Measurements from ENCODE around the gene PROKR1. TPM values are rescaled to one million over a fixed set of nuclear protein-coding genes. Genes with fewer than 3 reads are reported as not detected.

PROKR1 gene
- total and polyA plus RNA-seq, 2 donors (not counting 1 experiment from before 2014, with no cell fraction given) = not detected

DNA sequence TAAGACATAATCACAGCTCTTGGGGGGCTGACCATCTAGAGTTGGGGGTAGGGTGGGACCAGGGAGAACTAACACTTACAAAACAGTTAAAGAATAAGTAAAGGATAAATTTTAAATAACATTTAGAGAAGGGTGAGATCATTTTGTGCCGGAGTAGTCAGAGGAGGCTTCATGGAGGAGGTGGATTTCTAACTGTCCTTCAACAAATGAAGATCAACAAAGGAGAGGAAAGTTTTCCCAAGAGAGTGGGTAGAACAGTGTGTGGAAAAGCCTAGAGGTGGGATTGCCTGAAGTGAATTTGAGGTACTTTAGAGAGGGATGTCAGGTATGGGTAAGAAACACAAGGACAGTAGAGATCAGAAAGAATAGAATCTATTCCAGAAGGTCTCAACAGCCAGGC is 7.3 kb downstream of the PROKR1 start:
- H2AFZ ChIP-seq (ENCODE audit: low read length) = no peak overlapping the region
- no peak overlapping the region for H3K4me3 ChIP-seq (replicated peaks in 1 of 4; ENCODE audit: control extremely low read depth in 1 of 4, insufficient read depth in 1 of 4, low read depth in 3 of 4, low read length in 4 of 4)
- no peaks in the 10 kb centered on the region for H3K9me3 ChIP-seq (ENCODE audit: control insufficient read depth, insufficient read depth, low read depth, low read length)
- no peaks in the 10 kb centered on the region for H3K36me3 ChIP-seq (ENCODE audit: control insufficient read depth, insufficient read depth, low read length)
- no peak overlapping the region for H3K4me2 ChIP-seq (ENCODE audit: extremely low read depth, insufficient read depth, low read length)
- no peaks in the 10 kb centered on the region for H4K20me1 ChIP-seq (ENCODE audit: control insufficient read depth, extremely low read depth, insufficient read depth, low read length)
- H3K79me2 ChIP-seq (ENCODE audit: control insufficient read depth, insufficient read depth, low read length) = no peaks in the 10 kb centered on the region
- no peak for DNase-seq (ENCODE audit: low read depth in 2 of 2)
- H3K4me1 ChIP-seq (ENCODE audit: control insufficient read depth, extremely low read depth, insufficient read depth, low read length) = no peaks in the 10 kb centered on the region
- H3K9ac ChIP-seq (ENCODE audit: insufficient read depth, low read length) = no peak overlapping the region
- H3K27me3 ChIP-seq (ENCODE audit: control insufficient read depth, insufficient read depth, low read length) = peaks cover 6% of the 10 kb centered on the region
- H3K27ac ChIP-seq (ENCODE audit: insufficient read depth, low read length) = no peak overlapping the region
- TF ChIP-seq, protein P1, sequence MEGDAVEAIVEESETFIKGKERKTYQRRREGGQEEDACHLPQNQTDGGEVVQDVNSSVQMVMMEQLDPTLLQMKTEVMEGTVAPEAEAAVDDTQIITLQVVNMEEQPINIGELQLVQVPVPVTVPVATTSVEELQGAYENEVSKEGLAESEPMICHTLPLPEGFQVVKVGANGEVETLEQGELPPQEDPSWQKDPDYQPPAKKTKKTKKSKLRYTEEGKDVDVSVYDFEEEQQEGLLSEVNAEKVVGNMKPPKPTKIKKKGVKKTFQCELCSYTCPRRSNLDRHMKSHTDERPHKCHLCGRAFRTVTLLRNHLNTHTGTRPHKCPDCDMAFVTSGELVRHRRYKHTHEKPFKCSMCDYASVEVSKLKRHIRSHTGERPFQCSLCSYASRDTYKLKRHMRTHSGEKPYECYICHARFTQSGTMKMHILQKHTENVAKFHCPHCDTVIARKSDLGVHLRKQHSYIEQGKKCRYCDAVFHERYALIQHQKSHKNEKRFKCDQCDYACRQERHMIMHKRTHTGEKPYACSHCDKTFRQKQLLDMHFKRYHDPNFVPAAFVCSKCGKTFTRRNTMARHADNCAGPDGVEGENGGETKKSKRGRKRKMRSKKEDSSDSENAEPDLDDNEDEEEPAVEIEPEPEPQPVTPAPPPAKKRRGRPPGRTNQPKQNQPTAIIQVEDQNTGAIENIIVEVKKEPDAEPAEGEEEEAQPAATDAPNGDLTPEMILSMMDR (conservative IDR thresholded peaks at IDR 0.05 in 1 of 2, IDR thresholded peaks at IDR 0.05 in 1 of 2; ENCODE audit: low read depth in 1 of 2, low read length in 2 of 2) = no peak
- TF ChIP-seq EZH2 (IDR thresholded peaks at IDR 0.05; ENCODE audit: low read length, missing control alignments) = no peak

- no peak overlapping the region for H3K4me3 ChIP-seq (replicated peaks in 1 of 4; ENCODE audit: control extremely low read depth in 1 of 4, insufficient read depth in 1 of 4, low read depth in 3 of 4, low read length in 4 of 4)
Observed at GRCh38 chr2:68653034-68653433, 9.7 kb downstream of the PROKR1 start.

DNA sequence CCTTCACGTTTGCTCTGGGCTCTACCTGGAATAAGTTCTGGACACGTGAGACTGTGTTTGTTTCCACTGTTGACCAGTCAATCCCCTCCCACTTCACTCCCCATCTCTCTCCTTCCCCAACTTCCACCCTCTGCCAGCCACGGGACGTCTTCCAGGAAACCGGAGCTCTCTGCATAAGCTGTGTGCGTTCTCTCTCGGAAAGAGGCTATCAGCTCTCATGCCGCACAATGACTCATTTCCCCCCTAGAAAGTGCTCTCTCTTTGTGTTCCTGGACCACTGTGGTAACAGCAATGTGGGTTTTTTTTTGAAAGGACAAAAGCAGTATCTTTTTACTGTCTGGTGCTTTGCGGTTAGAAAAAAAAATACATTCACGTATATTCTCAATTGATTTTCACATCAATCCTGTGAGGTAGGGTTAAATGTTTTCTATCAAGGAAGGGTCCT is 10.2 kb downstream of the PROKR1 start:
- no peak overlapping the region for H2AFZ ChIP-seq (ENCODE audit: low read length)

More at GRCh38 chr2:68653034-68653433, 9.7 kb downstream of the PROKR1 start:
- H3K27ac ChIP-seq (ENCODE audit: insufficient read depth, low read length) = no peak overlapping the region
- no peaks in the 10 kb centered on the region for H3K27me3 ChIP-seq (ENCODE audit: control insufficient read depth, insufficient read depth, low read length)
- no peaks in the 10 kb centered on the region for H3K79me2 ChIP-seq (ENCODE audit: control insufficient read depth, insufficient read depth, low read length)
- H3K4me1 ChIP-seq (ENCODE audit: control insufficient read depth, extremely low read depth, insufficient read depth, low read length) = no peaks in the 10 kb centered on the region
- no peaks in the 10 kb centered on the region for H3K9me3 ChIP-seq (ENCODE audit: control insufficient read depth, insufficient read depth, low read depth, low read length)
- no peaks in the 10 kb centered on the region for H3K36me3 ChIP-seq (ENCODE audit: control insufficient read depth, insufficient read depth, low read length)
- TF ChIP-seq EZH2 (IDR thresholded peaks at IDR 0.05; ENCODE audit: low read length, missing control alignments) = no peak
- TF ChIP-seq, protein P1 (conservative IDR thresholded peaks at IDR 0.05 in 1 of 2, IDR thresholded peaks at IDR 0.05 in 1 of 2; ENCODE audit: low read depth in 1 of 2, low read length in 2 of 2) = no peak
- H4K20me1 ChIP-seq (ENCODE audit: control insufficient read depth, extremely low read depth, insufficient read depth, low read length) = no peaks in the 10 kb centered on the region
- peak in 1 of 2 donors; percentile 16 for DNase-seq (ENCODE audit: low read depth in 2 of 2)
- H2AFZ ChIP-seq (ENCODE audit: low read length) = no peak overlapping the region
- no peak overlapping the region for H3K4me2 ChIP-seq (ENCODE audit: extremely low read depth, insufficient read depth, low read length)
- no peak overlapping the region for H3K9ac ChIP-seq (ENCODE audit: insufficient read depth, low read length)

More for the DNA sequence above, 10.2 kb downstream of the PROKR1 start:
- peak; percentile 53 to 90 for DNase-seq (ENCODE audit: low read depth in 2 of 2)
- TF ChIP-seq EZH2 (IDR thresholded peaks at IDR 0.05; ENCODE audit: low read length, missing control alignments) = no peak
- TF ChIP-seq, protein P1 (conservative IDR thresholded peaks at IDR 0.05 in 1 of 2, IDR thresholded peaks at IDR 0.05 in 1 of 2; ENCODE audit: low read depth in 1 of 2, low read length in 2 of 2) = no peak
- H3K79me2 ChIP-seq (ENCODE audit: control insufficient read depth, insufficient read depth, low read length) = no peaks in the 10 kb centered on the region
- no peak overlapping the region for H3K4me2 ChIP-seq (ENCODE audit: extremely low read depth, insufficient read depth, low read length)
- no peak overlapping the region for H3K4me3 ChIP-seq (replicated peaks in 1 of 4; ENCODE audit: control extremely low read depth in 1 of 4, insufficient read depth in 1 of 4, low read depth in 3 of 4, low read length in 4 of 4)
- no peaks in the 10 kb centered on the region for H3K9me3 ChIP-seq (ENCODE audit: control insufficient read depth, insufficient read depth, low read depth, low read length)
- H3K36me3 ChIP-seq (ENCODE audit: control insufficient read depth, insufficient read depth, low read length) = no peaks in the 10 kb centered on the region
- H4K20me1 ChIP-seq (ENCODE audit: control insufficient read depth, extremely low read depth, insufficient read depth, low read length) = no peaks in the 10 kb centered on the region
- no peak overlapping the region for H3K27ac ChIP-seq (ENCODE audit: insufficient read depth, low read length)
- H3K4me1 ChIP-seq (ENCODE audit: control insufficient read depth, extremely low read depth, insufficient read depth, low read length) = no peaks in the 10 kb centered on the region
- peaks cover 2% of the 10 kb centered on the region for H3K27me3 ChIP-seq (ENCODE audit: control insufficient read depth, insufficient read depth, low read length)
- H3K9ac ChIP-seq (ENCODE audit: insufficient read depth, low read length) = no peak overlapping the region

Data from fibroblast of lung (primary cell).